Mononuclear cell (primary cell): ENCODE measurements around the gene GARIN3. TPM values are rescaled to one million over a fixed set of nuclear protein-coding genes. Genes with fewer than 3 reads are reported as not detected.
"Not testable (repeated sequence)": the region's sequence is repeated elsewhere in the genome, so short reads cannot be mapped to it uniquely, and the experiment has no call there.

Experiments used
- H3K27me3 ChIP-seq: 2 replicates; pipeline ENCODE4 v1.6.0; 2011; ENCODE audit warnings: low read length, control low read depth; ENCODE audit not compliant: insufficient read depth
- H3K4me1 ChIP-seq: 2 replicates; pipeline ENCODE4 v1.5.1; 2011; ENCODE audit warnings: mild to moderate bottlenecking, low read length, control low read depth; ENCODE audit not compliant: insufficient read depth
- H3K4me3 ChIP-seq: 2 replicates; pipeline ENCODE4 v1.5.1; 2011; ENCODE audit warnings: mild to moderate bottlenecking, low read length, moderate library complexity
- H3K9me3 ChIP-seq: 2 replicates; pipeline ENCODE4 v1.5.1; 2011; ENCODE audit warnings: low read depth, mild to moderate bottlenecking, control low read depth, low read length
- total RNA-seq: library from RNA; depleted of rRNA; stranded (reverse); fragments of >200 nt; gene quantifications from one replicate; pipeline ENCODE4 v1.2.3, GENCODE V29; 2012

GARIN3 gene
- not detected for total RNA-seq

- Histone ChIP-seq H3K4me1 (peaks cover 11% of the 10 kb centered on the region), H3K9me3 (no peaks in the 10 kb centered on the region), H3K27me3 (no peaks in the 10 kb centered on the region), H3K4me3 (no peak within 1 kb of the TSS)
These were observed at the start of gene GARIN3 for GRCh38 chr5:157166214-157167213. Gene GARIN3 (minus strand): TSS chr5:157166264. CDS start chr5:157166168, 96 bp downstream.

DNA sequence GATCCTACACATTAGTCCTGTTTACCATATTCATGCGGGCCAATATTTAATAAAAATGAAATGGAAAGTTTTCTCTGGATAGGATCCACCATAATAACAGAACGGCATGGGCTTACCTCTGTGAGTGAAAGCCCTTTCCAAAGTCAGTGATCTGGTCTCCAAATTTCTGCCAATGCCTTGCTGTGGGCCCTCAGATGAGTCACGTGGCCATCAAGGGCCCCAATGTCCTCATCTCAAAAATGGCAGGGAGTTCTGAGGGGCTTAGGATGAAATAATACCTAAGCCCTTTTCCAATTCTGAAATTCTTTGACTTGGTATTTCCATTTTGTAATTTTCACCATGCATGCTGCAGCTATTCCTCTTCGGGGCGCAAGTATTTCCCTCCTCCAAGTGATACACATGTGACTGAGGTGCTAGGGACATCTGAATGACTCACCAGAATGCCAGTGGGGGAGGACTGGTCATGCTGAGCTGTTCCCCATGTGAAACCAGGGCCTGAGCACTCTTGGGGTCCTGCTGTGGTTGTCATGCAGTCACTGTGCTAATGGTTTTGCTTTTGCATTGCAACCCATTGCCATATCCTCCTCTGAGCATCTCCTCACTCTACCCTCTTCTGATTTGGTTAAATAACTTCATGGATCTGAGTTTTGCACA lies 49.6 kb upstream of the GARIN3 start:
- no peaks in the 10 kb centered on the region for H3K27me3 ChIP-seq
- no peaks in the 10 kb centered on the region for H3K9me3 ChIP-seq
- H3K4me3 ChIP-seq, result no peak overlapping the region
- H3K4me1 ChIP-seq, result peaks cover 88% of the 10 kb centered on the region

DNA sequence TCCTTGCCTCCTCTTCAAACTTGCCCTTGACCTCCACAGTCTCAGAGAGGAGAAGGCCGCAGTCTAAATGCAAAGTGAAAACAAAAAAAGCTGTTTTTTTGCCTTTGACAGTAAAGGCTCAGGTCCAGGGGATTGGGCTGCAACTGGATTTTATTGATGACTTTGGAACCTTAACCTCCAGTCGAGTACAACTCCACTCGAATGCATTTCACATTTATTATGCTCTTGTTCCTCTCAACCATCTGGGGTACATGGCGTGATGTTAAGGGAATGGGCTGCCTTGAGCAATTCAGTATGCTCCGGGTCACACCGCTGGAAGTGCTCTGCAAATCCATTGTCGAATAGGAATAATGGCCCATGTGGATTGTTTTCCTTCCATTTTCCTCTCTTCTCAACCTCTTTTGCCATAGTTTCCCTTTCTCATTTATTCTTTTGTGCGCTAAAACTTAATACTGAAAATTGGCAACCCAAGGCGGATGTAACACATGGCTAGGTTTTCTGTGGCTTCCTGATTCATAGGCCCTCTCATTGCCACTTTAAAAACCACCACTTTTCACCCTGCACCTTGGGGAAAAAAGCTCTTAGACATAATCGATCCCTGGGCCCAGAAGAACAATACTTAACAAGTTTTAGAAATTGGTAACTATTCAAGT lies 48.9 kb upstream of the GARIN3 start:
- peaks cover 85% of the 10 kb centered on the region for H3K4me1 ChIP-seq
- no peak overlapping the region for H3K4me3 ChIP-seq
- H3K9me3 ChIP-seq, result no peaks in the 10 kb centered on the region
- no peaks in the 10 kb centered on the region for H3K27me3 ChIP-seq

DNA sequence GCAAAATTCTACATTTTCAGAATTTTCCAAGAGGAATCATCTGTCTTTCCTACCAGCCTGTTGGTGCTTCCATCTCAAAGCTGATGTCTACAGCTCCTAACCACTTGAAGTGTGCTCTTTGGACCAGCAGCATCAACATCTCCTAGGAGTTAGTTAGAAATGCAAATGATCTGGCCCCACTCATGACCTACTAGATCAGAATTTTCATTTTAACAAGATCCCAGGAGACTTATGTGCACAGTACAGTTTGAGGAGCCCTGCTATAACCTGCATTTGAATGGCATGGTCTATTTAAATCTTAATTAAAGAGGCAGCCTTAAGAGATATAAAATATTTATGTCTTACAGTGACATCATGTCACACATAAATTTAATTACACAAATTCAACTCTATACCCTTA lies 48.4 kb upstream of the GARIN3 start:
- Histone ChIP-seq H3K4me3 (no peak overlapping the region), H3K9me3 (no peaks in the 10 kb centered on the region), H3K4me1 (peaks cover 85% of the 10 kb centered on the region), H3K27me3 (no peaks in the 10 kb centered on the region)

GRCh38 chr5:157213527-157214243 lies 47.6 kb upstream of the GARIN3 start:
- Histone ChIP-seq H3K4me1 (peaks cover 87% of the 10 kb centered on the region), H3K9me3 (no peaks in the 10 kb centered on the region), H3K4me3 (no peak overlapping the region), H3K27me3 (no peaks in the 10 kb centered on the region)

GRCh38 chr5:157212307-157212706 lies 46.2 kb upstream of the GARIN3 start:
- peaks cover 78% of the 10 kb centered on the region for H3K4me1 ChIP-seq
- H3K4me3 ChIP-seq, result no peak overlapping the region

GRCh38 chr5:157210652-157211051 lies 44.6 kb upstream of the GARIN3 start:
- peaks cover 62% of the 10 kb centered on the region for H3K4me1 ChIP-seq
- not testable (repeated sequence) for H3K27me3 ChIP-seq, H3K4me3 ChIP-seq, H3K9me3 ChIP-seq

More at GRCh38 chr5:157212307-157212706, 46.2 kb upstream of the GARIN3 start:
- no peaks in the 10 kb centered on the region for H3K27me3 ChIP-seq
- H3K9me3 ChIP-seq, result no peaks in the 10 kb centered on the region

GRCh38 chr5:157205708-157206107 lies 39.6 kb upstream of the GARIN3 start:
- H3K4me1 ChIP-seq, result peaks cover 56% of the 10 kb centered on the region
- H3K27me3 ChIP-seq, result no peaks in the 10 kb centered on the region
- H3K9me3 ChIP-seq, result no peaks in the 10 kb centered on the region
- H3K4me3 ChIP-seq, result no peak overlapping the region

DNA sequence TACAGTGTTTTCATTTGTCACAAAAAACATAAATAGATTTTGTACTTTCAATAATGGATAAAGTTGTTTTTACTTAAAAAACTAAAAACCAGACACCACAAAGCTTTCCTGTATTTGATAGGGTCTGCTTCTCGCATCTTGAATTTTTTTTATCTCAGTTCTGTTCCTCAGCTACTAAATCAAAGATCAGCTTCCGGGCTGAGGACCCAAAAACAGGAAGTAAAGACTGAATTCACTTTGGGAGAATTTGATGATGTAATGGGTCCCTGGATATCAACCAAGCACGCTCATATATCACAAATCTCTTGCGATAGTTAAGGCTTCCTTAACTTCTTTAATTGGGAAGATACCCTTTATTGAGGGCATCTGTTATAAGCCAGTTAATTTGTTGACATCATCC lies 38.7 kb upstream of the GARIN3 start:
- H3K4me1 ChIP-seq, result peaks cover 58% of the 10 kb centered on the region
- H3K4me3 ChIP-seq, result no peak overlapping the region
- H3K9me3 ChIP-seq, result no peaks in the 10 kb centered on the region
- no peaks in the 10 kb centered on the region for H3K27me3 ChIP-seq

GRCh38 chr5:157203417-157203816 lies 37.4 kb upstream of the GARIN3 start:
- peaks cover 59% of the 10 kb centered on the region for H3K4me1 ChIP-seq
- H3K27me3 ChIP-seq, result no peaks in the 10 kb centered on the region
- H3K9me3 ChIP-seq, result no peaks in the 10 kb centered on the region
- H3K4me3 ChIP-seq, result no peak overlapping the region

GRCh38 chr5:157201857-157202256 lies 35.8 kb upstream of the GARIN3 start:
- Histone ChIP-seq H3K4me3 (no peak overlapping the region), H3K4me1 (peaks cover 66% of the 10 kb centered on the region), H3K27me3 (no peaks in the 10 kb centered on the region), H3K9me3 (no peaks in the 10 kb centered on the region)

- Histone ChIP-seq H3K4me3 (no peak overlapping the region), H3K4me1 (peaks cover 63% of the 10 kb centered on the region), H3K9me3 (no peaks in the 10 kb centered on the region), H3K27me3 (no peaks in the 10 kb centered on the region)
These were observed 32.4 kb upstream of the GARIN3 start for GRCh38 chr5:157198277-157198986.

DNA sequence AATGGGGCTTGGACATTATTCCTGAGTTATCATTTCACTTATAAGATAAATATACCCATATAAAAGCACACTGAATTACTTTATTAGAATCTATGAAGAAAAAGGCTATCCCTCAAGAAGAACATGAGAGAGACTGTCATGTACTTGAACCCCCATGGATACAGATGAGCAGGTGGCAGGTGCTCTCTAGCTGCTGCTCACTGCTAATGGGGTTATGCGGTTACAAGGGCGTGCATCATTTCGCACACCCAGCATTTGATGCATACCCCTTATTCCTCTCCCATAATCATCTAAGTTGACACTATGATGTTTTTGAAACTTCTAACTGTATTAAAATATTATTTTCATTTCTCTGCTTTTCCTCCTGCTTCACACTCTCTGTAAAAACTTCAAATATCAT lies 31.0 kb upstream of the GARIN3 start:
- Histone ChIP-seq H3K4me1 (peaks cover 65% of the 10 kb centered on the region), H3K27me3 (no peaks in the 10 kb centered on the region), H3K9me3 (no peaks in the 10 kb centered on the region), H3K4me3 (no peak overlapping the region)

DNA sequence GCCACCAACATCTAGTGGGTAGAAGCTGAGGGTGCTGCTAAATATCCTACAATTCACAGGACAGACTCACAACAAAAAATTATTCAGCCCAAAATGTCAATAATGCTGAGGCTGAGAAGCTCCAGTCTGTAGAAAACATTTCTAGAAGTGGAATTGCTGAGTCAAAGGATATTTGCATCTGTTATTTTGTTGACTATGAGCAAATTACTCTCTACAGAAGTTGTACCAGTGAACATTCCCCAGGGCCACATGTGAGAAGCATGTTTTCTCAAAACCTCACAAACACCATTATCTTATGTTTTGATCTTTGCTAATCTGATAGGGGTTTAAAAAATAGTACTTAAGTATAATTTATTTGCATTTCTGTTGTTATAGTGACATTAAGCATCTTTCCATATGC lies 30.0 kb upstream of the GARIN3 start:
- H3K4me1 ChIP-seq, result peaks cover 58% of the 10 kb centered on the region
- no peaks in the 10 kb centered on the region for H3K27me3 ChIP-seq
- H3K9me3 ChIP-seq, result no peaks in the 10 kb centered on the region
- no peak overlapping the region for H3K4me3 ChIP-seq
